Activated CD8-positive, alpha-beta T cell treated with anti-CD3 and anti-CD28 coated beads, Interleukin-2, amount 10 ng/mL, durations not matched to agents 7 days and 5 days (primary cell): ENCODE results near the gene NUDT7. TPM values are rescaled to one million over a fixed set of nuclear protein-coding genes. Genes with fewer than 3 reads are reported as not detected.

Experiments used
- ATAC-seq: fragments of 150-1000 bp; cut with Tn5 transposase; one replicate; pipeline ENCODE4 v1.10.0; 2021; ENCODE audit warnings: moderate library complexity
- CTCF ChIA-PET: fragments of 350-600 bp; sonication (Branson Sonifier 250); formaldehyde crosslinking; loops from one replicate; lab custom pipeline; 2021; ENCODE audit warnings: antibody characterized with exemption; lab: Charles Lee
- POLR2A ChIA-PET: fragments of 350-600 bp; sonication (Branson Sonifier 250); formaldehyde crosslinking; loops from one replicate; lab custom pipeline; 2021; ENCODE audit warnings: antibody characterized with exemption; lab: Charles Lee
- DNase-seq: peaks from one replicate; pipeline ENCODE4 v3.0.0-alpha.2; 2020
- H3K27ac Mint-ChIP-seq: one replicate; pipeline ENCODE4 v1.8.0; 2021; ENCODE audit warnings: mild to moderate bottlenecking, mixed read lengths
- H3K27me3 Mint-ChIP-seq: one replicate; pipeline ENCODE4 v1.8.0; 2021; ENCODE audit warnings: low read depth, mixed read lengths
- H3K36me3 Mint-ChIP-seq: one replicate; pipeline ENCODE4 v1.8.0; 2021; ENCODE audit warnings: low read depth, mixed read lengths
- H3K4me1 Mint-ChIP-seq: one replicate; pipeline ENCODE4 v1.8.0; 2021; ENCODE audit warnings: low read depth, mixed read lengths
- H3K4me3 Mint-ChIP-seq: one replicate; pipeline ENCODE4 v1.8.0; 2021; ENCODE audit warnings: mild to moderate bottlenecking, mixed read lengths
- H3K9me3 Mint-ChIP-seq: one replicate; pipeline ENCODE4 v1.8.0; 2022; ENCODE audit warnings: mixed read lengths; ENCODE audit not compliant: insufficient read depth
- total RNA-seq, 2 experiments: library from RNA; stranded (reverse); gene quantifications; one replicate each; pipeline ENCODE4 v1.2.3, GENCODE V29; 2021

The NUDT7 gene
- total RNA-seq = 1 to 10 TPM; 2.5 to 3.0 TPM

GRCh38 chr16:77722309-77723107, at the start of gene NUDT7:
Gene NUDT7 (plus strand): TSS chr16:77722514. CDS start chr16:77722583, 69 bp downstream.
- POLR2A ChIA-PET = no interaction called here
- H3K27me3 Mint-ChIP-seq = no peaks in the 10 kb centered on the region
- peak; percentile 98 for DNase-seq

DNA sequence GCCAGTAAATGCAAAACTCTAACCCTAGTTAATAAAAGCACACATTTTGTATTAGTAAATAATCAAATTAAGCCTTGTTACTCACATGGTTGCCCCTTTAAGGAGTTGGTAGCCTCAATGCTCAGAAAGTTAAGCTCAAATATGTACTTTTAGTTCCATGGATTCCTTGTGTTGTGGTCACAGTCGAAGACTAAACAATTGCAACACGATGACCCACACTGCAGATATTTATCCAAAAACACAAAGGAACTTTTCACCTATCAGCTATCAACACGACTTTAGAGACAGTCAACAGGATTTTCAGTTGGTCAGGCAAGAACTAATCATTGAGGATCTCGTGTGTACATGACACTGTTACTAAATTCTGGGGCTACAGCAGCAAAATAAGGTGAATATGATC, 47.4 kb upstream of the NUDT7 start:
- ChIA-PET CTCF (interaction anchor here (0.7 to 1.4 kb wide), 7 partner anchors 8 to 438 kb away, joined by 3 to 10 read pairs (median 3); no protein-coding TSS in a partner anchor), POLR2A (no interaction called here)
- Mint-ChIP-seq H3K27ac (no peak overlapping the region), H3K36me3 (no peaks in the 10 kb centered on the region), H3K9me3 (no peaks in the 10 kb centered on the region), H3K4me3 (no peak overlapping the region), H3K4me1 (no peaks in the 10 kb centered on the region), H3K27me3 (no peaks in the 10 kb centered on the region)
- no peak for ATAC-seq
- no peak for DNase-seq

More at GRCh38 chr16:77722309-77723107, at the start of gene NUDT7:
- CTCF ChIA-PET = interaction anchor here (1.3 kb wide), 1 partner anchor 281 kb away, joined by 3 read pairs; no protein-coding TSS in a partner anchor
- ATAC-seq = peak; percentile 97
- Mint-ChIP-seq H3K4me3 (peak within 1 kb of the TSS; percentile 82), H3K9me3 (no peaks in the 10 kb centered on the region), H3K27ac (peak within 1 kb of the TSS; percentile 85), H3K4me1 (peaks cover 17% of the 10 kb centered on the region), H3K36me3 (no peaks in the 10 kb centered on the region)

GRCh38 chr16:77675464-77676324, 46.6 kb upstream of the NUDT7 start:
- ATAC-seq (peak; percentile 58), DNase-seq (peak; percentile 72)
- no peaks in the 10 kb centered on the region for H3K9me3 Mint-ChIP-seq
- H3K4me3 Mint-ChIP-seq = no peak overlapping the region
- H3K36me3 Mint-ChIP-seq = no peaks in the 10 kb centered on the region
- no peaks in the 10 kb centered on the region for H3K27me3 Mint-ChIP-seq
- H3K27ac Mint-ChIP-seq = no peak overlapping the region
- ChIA-PET CTCF (interaction anchor here (0.6 to 2.0 kb wide), 8 partner anchors 9 to 327 kb away, joined by 3 to 14 read pairs (median 4); no protein-coding TSS in a partner anchor), POLR2A (no interaction called here)
- H3K4me1 Mint-ChIP-seq = no peaks in the 10 kb centered on the region

- no peak for ATAC-seq
- Mint-ChIP-seq H3K4me1 (no peaks in the 10 kb centered on the region), H3K9me3 (no peaks in the 10 kb centered on the region), H3K27me3 (no peaks in the 10 kb centered on the region), H3K27ac (no peak overlapping the region), H3K36me3 (no peaks in the 10 kb centered on the region), H3K4me3 (no peak overlapping the region)
- POLR2A ChIA-PET = no interaction called here
- DNase-seq = no peak
- CTCF ChIA-PET = interaction anchor here (1.3 to 2.0 kb wide), 2 partner anchors 294 to 326 kb away, joined by 5 to 14 read pairs; no protein-coding TSS in a partner anchor
Measured at GRCh38 chr16:77677129-77677528, 45.2 kb upstream of the NUDT7 start.

- no peaks in the 10 kb centered on the region for H3K9me3 Mint-ChIP-seq
- H3K4me1 Mint-ChIP-seq = no peaks in the 10 kb centered on the region
- no peaks in the 10 kb centered on the region for H3K36me3 Mint-ChIP-seq
- ChIA-PET POLR2A (no interaction called here), CTCF (interaction anchor here (1.8 kb wide), 1 partner anchor 323 kb away, joined by 8 read pairs; no protein-coding TSS in a partner anchor)
- H3K27me3 Mint-ChIP-seq = peaks cover 2% of the 10 kb centered on the region
- ATAC-seq (no peak), DNase-seq (no peak)
- no peak overlapping the region for H3K27ac Mint-ChIP-seq
- H3K4me3 Mint-ChIP-seq = no peak overlapping the region
Measured at GRCh38 chr16:77679391-77679790, 42.9 kb upstream of the NUDT7 start.

DNA sequence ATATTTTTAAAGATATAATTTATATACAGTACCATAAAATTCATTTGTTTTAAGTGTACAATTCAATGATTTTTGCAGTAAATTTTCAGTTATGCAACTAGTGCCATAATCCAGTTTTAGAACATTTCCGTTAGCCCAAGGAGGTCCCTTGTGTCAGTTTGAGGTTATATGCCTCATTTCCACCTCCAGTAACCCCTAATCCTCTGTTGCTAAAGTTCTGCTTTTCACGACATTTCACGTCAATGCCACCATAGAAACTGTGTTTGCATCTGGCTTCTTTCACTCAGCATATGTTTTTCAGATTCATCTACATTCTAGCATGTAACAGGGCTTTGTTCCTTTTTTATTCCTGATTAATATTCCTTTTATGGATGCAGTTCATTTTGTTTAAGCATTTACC, 42.4 kb upstream of the NUDT7 start:
- no peak overlapping the region for H3K27ac Mint-ChIP-seq
- ChIA-PET POLR2A (no interaction called here), CTCF (interaction anchor here (1.8 kb wide), 1 partner anchor 323 kb away, joined by 8 read pairs; no protein-coding TSS in a partner anchor)
- no peak overlapping the region for H3K4me3 Mint-ChIP-seq
- no peak for DNase-seq
- ATAC-seq = no peak
- H3K27me3 Mint-ChIP-seq = peaks cover 2% of the 10 kb centered on the region
- H3K36me3 Mint-ChIP-seq = no peaks in the 10 kb centered on the region
- no peaks in the 10 kb centered on the region for H3K4me1 Mint-ChIP-seq
- no peaks in the 10 kb centered on the region for H3K9me3 Mint-ChIP-seq

DNA sequence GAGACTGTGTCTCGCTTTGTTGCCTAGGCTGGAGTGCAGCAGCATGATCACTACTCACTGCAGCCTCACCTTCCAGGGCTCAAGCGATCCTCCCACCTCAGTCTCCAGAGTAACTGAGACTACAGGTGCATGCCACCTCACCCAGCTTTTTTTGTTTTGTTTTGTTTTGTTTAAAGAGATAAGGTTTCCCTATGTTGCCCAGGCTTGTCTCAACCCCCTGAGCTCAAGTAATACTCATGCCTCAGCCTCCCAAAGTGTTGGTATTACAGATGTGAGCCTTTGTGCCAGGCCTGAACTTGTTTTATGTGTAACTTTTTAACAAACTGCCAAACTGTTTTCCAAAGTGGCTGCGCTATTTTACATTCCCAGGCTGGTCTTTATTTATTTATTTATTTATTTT, 41.8 kb upstream of the NUDT7 start:
- ChIA-PET CTCF (no interaction called here), POLR2A (no interaction called here)
- Mint-ChIP-seq H3K36me3 (no peaks in the 10 kb centered on the region), H3K4me1 (no peaks in the 10 kb centered on the region), H3K27ac (no peak overlapping the region), H3K27me3 (peaks cover 2% of the 10 kb centered on the region), H3K9me3 (no peaks in the 10 kb centered on the region), H3K4me3 (no peak overlapping the region)
- no peak for DNase-seq
- ATAC-seq = no peak

DNA sequence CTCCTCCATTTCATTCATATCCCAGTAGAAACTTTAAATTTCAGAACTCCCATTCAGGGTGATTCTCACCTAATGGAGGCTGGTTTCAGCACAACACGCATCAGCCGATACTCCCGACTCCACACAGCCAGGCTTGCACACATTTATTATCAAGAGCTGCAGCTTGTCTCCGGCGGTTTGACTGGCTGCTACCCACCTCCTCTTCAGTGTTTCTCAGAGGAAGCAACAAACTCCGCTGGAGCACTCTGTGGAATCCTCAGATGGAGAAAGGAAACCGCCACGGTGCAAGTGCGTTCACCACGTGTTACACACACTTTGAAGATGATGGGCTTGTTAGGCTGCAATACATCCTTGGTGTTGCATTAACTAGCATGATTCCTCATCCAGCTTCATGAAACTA, 39.7 kb upstream of the NUDT7 start:
- Mint-ChIP-seq H3K4me1 (no peaks in the 10 kb centered on the region), H3K27me3 (peaks cover 5% of the 10 kb centered on the region), H3K27ac (no peak overlapping the region), H3K9me3 (no peaks in the 10 kb centered on the region), H3K4me3 (no peak overlapping the region), H3K36me3 (no peaks in the 10 kb centered on the region)
- DNase-seq (no peak), ATAC-seq (no peak)
- ChIA-PET CTCF (interaction anchor here (1.9 kb wide), 1 partner anchor 320 kb away, joined by 5 read pairs; no protein-coding TSS in a partner anchor), POLR2A (no interaction called here)

- Mint-ChIP-seq H3K27ac (no peak overlapping the region), H3K27me3 (peaks cover 6% of the 10 kb centered on the region), H3K4me3 (no peak overlapping the region), H3K36me3 (no peaks in the 10 kb centered on the region), H3K9me3 (no peaks in the 10 kb centered on the region), H3K4me1 (no peaks in the 10 kb centered on the region)
- DNase-seq (no peak), ATAC-seq (no peak)
- CTCF ChIA-PET = interaction anchor here (0.8 to 1.9 kb wide), 2 partner anchors 9 to 319 kb away, joined by 3 to 5 read pairs; no protein-coding TSS in a partner anchor
- POLR2A ChIA-PET = no interaction called here
Measured at GRCh38 chr16:77683397-77684180, 38.7 kb upstream of the NUDT7 start.

GRCh38 chr16:77684181-77684526, 38.2 kb upstream of the NUDT7 start:
- Mint-ChIP-seq H3K27ac (no peak overlapping the region), H3K9me3 (no peaks in the 10 kb centered on the region), H3K27me3 (peaks cover 8% of the 10 kb centered on the region), H3K4me3 (no peak overlapping the region), H3K4me1 (no peaks in the 10 kb centered on the region), H3K36me3 (no peaks in the 10 kb centered on the region)
- ChIA-PET POLR2A (no interaction called here), CTCF (interaction anchor here (0.8 kb wide), 1 partner anchor 9 kb away, joined by 3 read pairs; no protein-coding TSS in a partner anchor)
- DNase-seq = no peak
- no peak for ATAC-seq

- POLR2A ChIA-PET = interaction anchor here (1.2 kb wide), 1 partner anchor 24 kb away, joined by 3 read pairs; no protein-coding TSS in a partner anchor
- H3K27me3 Mint-ChIP-seq = peaks cover 8% of the 10 kb centered on the region
- H3K27ac Mint-ChIP-seq = no peak overlapping the region
- DNase-seq = no peak
- no peaks in the 10 kb centered on the region for H3K36me3 Mint-ChIP-seq
- no peaks in the 10 kb centered on the region for H3K4me1 Mint-ChIP-seq
- CTCF ChIA-PET = no interaction called here
- no peaks in the 10 kb centered on the region for H3K9me3 Mint-ChIP-seq
- H3K4me3 Mint-ChIP-seq = no peak overlapping the region
- no peak for ATAC-seq
Measured at GRCh38 chr16:77686385-77686784, 35.9 kb upstream of the NUDT7 start.
